Neural progenitor cell (in vitro differentiated cells): ENCODE data around the gene MERTK.

Experiments used
- CTCF ChIP-seq: fragments of 200-600 bp; sonication (generic); IDR thresholded peaks from 2 replicates; pipeline ENCODE4 v1.5.1; 2017; ENCODE audit warnings: antibody characterized with exemption, mild to moderate bottlenecking
- EZH2 ChIP-seq: fragments of 200-600 bp; sonication (generic); IDR thresholded peaks from 2 replicates; pipeline ENCODE4 v1.6.1; 2017; ENCODE audit warnings: antibody characterized with exemption, mild to moderate bottlenecking, moderate library complexity

- TF ChIP-seq CTCF (no peak), EZH2 (no peak)
Observed at GRCh38 chr2:112018846-112019245, 120.4 kb downstream of the MERTK start.
